Thyroid gland (tissue), 4 donors: ENCODE data around the gene TREM2.

Source experiments
- CTCF ChIP-seq, 6 experiments: fragments of 200-600 bp in 3 of 6; fragments of 450-650 bp in 3 of 6; sonication (generic) in 3 of 6; IDR thresholded peaks; one replicate each; pipeline ENCODE4 v1.5.1; 2016 to 2019; ENCODE audit warnings: antibody characterized with exemption in 6 of 6, mild to moderate bottlenecking in 2 of 6, inconsistent platforms in 1 of 6, moderate library complexity in 1 of 6
- POLR2A ChIP-seq, 2 donors: fragments of 450-650 bp; IDR thresholded peaks; one replicate each; pipeline ENCODE4 v1.6.1; 2017; ENCODE audit warnings: antibody characterized with exemption in 2 of 2, mild to moderate bottlenecking in 2 of 2, moderate library complexity in 1 of 2

- no peak for TF ChIP-seq POLR2A (IDR thresholded peaks at IDR 0.05)
- TF ChIP-seq CTCF (IDR thresholded peaks at IDR 0.05), result no peak
Observed at GRCh38 chr6:41200901-41201763, 38.2 kb upstream of the TREM2 start, which contains the start of gene TREML2.
